Nephron progenitor cell (in vitro differentiated cells): Measurements from ENCODE around the gene VDR.
A peak's percentile ranks its signal among the peaks of the same experiment; 100 is the strongest.

Experiments used
- DNase-seq: peaks from one replicate; pipeline ENCODE4 v3.0.0; 2021
- H3K27ac Mint-ChIP-seq: 2 replicates; pipeline ENCODE4 v1.8.0; 2021; ENCODE audit warnings: mild to moderate bottlenecking, moderate library complexity, mixed read lengths
- H3K27me3 Mint-ChIP-seq: 2 replicates; pipeline ENCODE4 v1.8.0; 2021; ENCODE audit warnings: mild to moderate bottlenecking, low read depth, mixed read lengths; ENCODE audit not compliant: poor library complexity
- H3K36me3 Mint-ChIP-seq: 2 replicates; pipeline ENCODE4 v1.8.0; 2021; ENCODE audit warnings: low read depth, mixed read lengths
- H3K4me1 Mint-ChIP-seq: 2 replicates; pipeline ENCODE4 v1.8.0; 2021; ENCODE audit warnings: mixed read lengths
- H3K4me3 Mint-ChIP-seq: 2 replicates; pipeline ENCODE4 v1.8.0; 2021; ENCODE audit warnings: mild to moderate bottlenecking, moderate library complexity, mixed read lengths
- H3K9me3 Mint-ChIP-seq: 2 replicates; pipeline ENCODE4 v1.8.0; 2021; ENCODE audit warnings: mild to moderate bottlenecking, moderate library complexity, mixed read lengths
- TF ChIP-seq, protein P1 (sequence below): fragments of 200-600 bp; sonication (generic); IDR thresholded peaks from 2 replicates; pipeline ENCODE4 v1.5.0; 2021; ENCODE audit warnings: antibody characterized with exemption

VDR gene

DNA sequence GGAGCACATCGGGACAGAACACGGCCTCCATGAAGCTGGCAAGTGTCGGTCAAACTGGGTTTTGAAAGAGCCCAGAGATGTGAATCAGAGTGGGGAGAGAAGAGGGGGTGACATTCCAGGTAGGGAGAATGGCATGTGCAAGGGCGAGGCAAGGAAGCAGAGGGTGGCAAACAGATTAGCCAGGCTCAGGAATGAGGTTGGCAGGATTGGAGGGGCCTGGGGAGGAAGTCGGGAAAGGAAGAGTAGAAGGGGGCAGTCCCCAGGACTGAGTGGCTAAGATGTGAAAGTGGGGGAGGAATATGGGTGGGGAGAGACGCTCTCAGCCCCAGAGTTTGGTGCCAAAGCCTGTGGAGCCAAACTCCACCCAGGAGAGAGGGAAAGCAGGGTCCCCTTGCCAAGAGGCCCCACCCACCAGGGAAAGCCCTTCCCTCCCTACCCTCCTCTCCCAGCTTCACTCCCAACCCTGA, 79.6 kb downstream of the VDR start:
- Mint-ChIP-seq H3K36me3 (no peaks in the 10 kb centered on the region), H3K9me3 (no peaks in the 10 kb centered on the region), H3K27ac (no peak overlapping the region), H3K4me1 (peaks cover 92% of the 10 kb centered on the region), H3K27me3 (no peaks in the 10 kb centered on the region), H3K4me3 (no peak overlapping the region)
- no peak for DNase-seq
- TF ChIP-seq, protein P1, sequence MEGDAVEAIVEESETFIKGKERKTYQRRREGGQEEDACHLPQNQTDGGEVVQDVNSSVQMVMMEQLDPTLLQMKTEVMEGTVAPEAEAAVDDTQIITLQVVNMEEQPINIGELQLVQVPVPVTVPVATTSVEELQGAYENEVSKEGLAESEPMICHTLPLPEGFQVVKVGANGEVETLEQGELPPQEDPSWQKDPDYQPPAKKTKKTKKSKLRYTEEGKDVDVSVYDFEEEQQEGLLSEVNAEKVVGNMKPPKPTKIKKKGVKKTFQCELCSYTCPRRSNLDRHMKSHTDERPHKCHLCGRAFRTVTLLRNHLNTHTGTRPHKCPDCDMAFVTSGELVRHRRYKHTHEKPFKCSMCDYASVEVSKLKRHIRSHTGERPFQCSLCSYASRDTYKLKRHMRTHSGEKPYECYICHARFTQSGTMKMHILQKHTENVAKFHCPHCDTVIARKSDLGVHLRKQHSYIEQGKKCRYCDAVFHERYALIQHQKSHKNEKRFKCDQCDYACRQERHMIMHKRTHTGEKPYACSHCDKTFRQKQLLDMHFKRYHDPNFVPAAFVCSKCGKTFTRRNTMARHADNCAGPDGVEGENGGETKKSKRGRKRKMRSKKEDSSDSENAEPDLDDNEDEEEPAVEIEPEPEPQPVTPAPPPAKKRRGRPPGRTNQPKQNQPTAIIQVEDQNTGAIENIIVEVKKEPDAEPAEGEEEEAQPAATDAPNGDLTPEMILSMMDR: no peak

DNA sequence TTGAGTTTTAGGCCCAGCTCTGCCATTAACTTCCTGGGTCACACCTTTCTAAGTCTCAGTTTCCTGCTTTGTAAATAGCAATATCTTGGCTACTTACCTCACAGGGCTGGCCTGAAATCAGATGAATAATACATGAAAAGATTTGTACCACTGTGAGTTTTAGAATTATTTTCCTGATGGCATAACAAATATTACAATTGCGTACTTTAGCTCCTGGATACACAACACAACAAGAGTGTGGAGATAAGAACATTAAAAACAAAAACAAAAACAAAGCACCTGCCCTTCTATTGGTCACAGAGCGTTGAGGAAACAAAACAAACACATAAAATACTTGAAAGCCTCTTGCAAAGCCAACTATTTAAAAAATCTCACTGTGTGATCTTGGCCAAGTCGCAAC, 80.2 kb downstream of the VDR start:
- no peaks in the 10 kb centered on the region for H3K36me3 Mint-ChIP-seq
- H3K27me3 Mint-ChIP-seq: no peaks in the 10 kb centered on the region
- H3K4me3 Mint-ChIP-seq: no peak overlapping the region
- no peaks in the 10 kb centered on the region for H3K9me3 Mint-ChIP-seq
- H3K27ac Mint-ChIP-seq: peak overlapping the region; percentile 30
- DNase-seq: no peak
- TF ChIP-seq, protein P1: no peak
- H3K4me1 Mint-ChIP-seq: peaks cover 92% of the 10 kb centered on the region

DNA sequence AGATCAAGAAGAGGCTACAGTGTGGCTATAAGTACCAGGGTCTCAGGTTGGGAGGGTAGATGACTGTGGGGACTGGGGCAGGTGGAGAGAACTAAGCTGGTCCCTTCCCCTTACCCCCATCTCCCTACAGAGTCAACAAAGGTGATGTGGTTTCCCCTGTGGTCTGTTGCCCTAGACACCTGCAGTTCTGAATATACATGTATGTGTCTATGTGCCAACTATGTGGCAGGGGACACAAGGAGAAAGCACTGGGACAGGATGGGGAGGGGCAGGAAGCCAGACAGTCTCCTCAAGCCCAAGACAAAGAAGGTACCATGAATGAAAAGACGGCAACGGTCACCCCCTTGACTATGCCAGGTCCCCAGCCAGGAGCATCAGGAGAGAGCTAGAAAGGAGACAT, 80.6 kb downstream of the VDR start:
- peaks cover 88% of the 10 kb centered on the region for H3K4me1 Mint-ChIP-seq
- TF ChIP-seq, protein P1: no peak
- no peak overlapping the region for H3K4me3 Mint-ChIP-seq
- no peaks in the 10 kb centered on the region for H3K36me3 Mint-ChIP-seq
- no peak overlapping the region for H3K27ac Mint-ChIP-seq
- H3K27me3 Mint-ChIP-seq: no peaks in the 10 kb centered on the region
- DNase-seq: no peak
- H3K9me3 Mint-ChIP-seq: no peaks in the 10 kb centered on the region

DNA sequence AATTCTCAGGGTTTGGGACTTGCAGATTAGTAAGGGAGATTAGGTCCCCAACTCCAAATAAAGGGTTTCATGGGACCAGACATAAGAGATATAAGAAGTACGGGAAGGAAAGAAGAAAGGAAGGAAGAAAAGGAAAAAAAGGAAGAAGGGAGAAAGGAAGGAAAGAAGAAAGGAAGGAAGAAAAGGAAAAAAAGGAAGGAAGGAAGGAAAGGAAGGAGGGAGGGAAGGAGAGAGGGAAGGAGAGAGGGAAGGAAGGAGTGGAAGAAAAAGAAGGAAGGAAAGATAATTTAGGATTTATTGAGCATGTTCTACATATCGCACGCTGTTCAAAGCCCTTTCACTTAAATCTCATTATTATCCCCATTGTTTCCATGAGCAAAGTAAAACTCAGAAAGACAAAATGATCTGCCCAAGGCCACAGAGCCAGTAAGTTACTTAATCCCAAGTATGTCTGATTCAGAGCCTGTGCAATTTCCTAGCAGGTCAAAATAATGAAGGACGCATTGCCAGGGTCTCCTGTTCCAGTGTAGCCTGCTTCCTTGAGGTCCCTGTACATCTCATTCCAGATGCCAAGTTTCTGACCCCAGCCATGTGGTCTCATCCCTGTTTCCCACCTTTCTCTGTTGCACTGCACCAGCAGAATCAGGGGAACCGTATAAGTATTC, 81.2 kb downstream of the VDR start:
- TF ChIP-seq, protein P1: no peak
- H3K27me3 Mint-ChIP-seq: no peaks in the 10 kb centered on the region
- H3K36me3 Mint-ChIP-seq: no peaks in the 10 kb centered on the region
- H3K27ac Mint-ChIP-seq: no peak overlapping the region
- H3K4me1 Mint-ChIP-seq: peaks cover 84% of the 10 kb centered on the region
- H3K9me3 Mint-ChIP-seq: no peaks in the 10 kb centered on the region
- DNase-seq: no peak
- H3K4me3 Mint-ChIP-seq: no peak overlapping the region

DNA sequence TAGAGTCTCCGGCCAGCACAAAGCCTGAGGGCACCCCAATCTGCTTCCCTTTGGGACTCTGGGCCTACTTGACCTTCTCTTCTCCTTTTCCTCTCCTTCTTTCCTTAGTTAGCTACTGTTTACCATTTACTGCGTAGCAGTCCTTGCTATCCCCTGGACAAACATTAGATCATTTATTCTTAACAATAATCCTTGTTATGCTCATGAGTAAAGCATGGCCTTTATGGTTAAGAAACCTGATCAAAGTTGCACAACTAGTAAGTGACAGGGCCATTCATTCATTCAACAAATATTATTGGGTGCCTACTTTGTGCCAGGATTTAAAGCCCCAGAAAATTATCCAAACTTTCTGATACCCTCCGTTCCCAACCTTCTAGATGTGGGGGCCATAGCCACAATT, 81.9 kb downstream of the VDR start:
- TF ChIP-seq, protein P1: no peak
- H3K27me3 Mint-ChIP-seq: no peaks in the 10 kb centered on the region
- no peak for DNase-seq
- no peaks in the 10 kb centered on the region for H3K9me3 Mint-ChIP-seq
- H3K36me3 Mint-ChIP-seq: no peaks in the 10 kb centered on the region
- no peak overlapping the region for H3K27ac Mint-ChIP-seq
- H3K4me1 Mint-ChIP-seq: peaks cover 84% of the 10 kb centered on the region
- H3K4me3 Mint-ChIP-seq: no peak overlapping the region

DNA sequence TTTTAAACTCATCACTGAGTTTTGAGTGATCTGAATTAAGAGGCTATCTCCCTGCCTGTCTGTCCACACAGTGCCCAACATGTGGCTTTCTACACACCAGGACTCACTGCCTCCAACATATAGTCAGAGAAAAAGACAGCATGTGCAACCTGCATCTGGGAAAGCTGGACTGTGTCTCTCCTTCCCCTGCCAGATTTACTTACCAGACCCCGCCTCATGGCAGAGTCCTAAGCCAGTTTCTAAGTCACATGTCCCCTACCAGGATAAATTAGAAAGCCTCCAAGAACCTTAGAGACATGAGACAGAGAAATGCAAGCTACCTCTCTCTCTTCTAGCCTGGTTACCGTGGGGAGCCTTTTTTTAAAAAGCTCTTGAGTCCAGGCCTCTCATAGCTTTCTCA, 82.4 kb downstream of the VDR start:
- Mint-ChIP-seq H3K4me3 (peak overlapping the region; percentile 28), H3K4me1 (peaks cover 87% of the 10 kb centered on the region), H3K36me3 (no peaks in the 10 kb centered on the region), H3K27ac (peak overlapping the region; percentile 23), H3K9me3 (no peaks in the 10 kb centered on the region), H3K27me3 (no peaks in the 10 kb centered on the region)
- TF ChIP-seq, protein P1: no peak
- no peak for DNase-seq
